A204.1 (cell line): ENCODE results near the gene GLUD1.
"Not testable (repeated sequence)": the region's sequence is repeated elsewhere in the genome, so short reads cannot be mapped to it uniquely, and the experiment has no call there.

Experiments
- FAIRE-seq: peaks from 2 replicates; lab custom pipeline; 2012; peaks lifted over from hg19 to GRCh38; lab: Jason Lieb, UNC

GLUD1 gene

GRCh38 chr10:87089746-87090145, 4.9 kb downstream of the GLUD1 start:
- no peak for FAIRE-seq

GRCh38 chr10:87085537-87085936, 9.1 kb downstream of the GLUD1 start:
- FAIRE-seq = peak; percentile 65

GRCh38 chr10:87084291-87084782, 10.3 kb downstream of the GLUD1 start:
- FAIRE-seq = not testable (repeated sequence)

- not testable (repeated sequence) for FAIRE-seq
Measured at GRCh38 chr10:87083576-87084290, 10.9 kb downstream of the GLUD1 start.

DNA sequence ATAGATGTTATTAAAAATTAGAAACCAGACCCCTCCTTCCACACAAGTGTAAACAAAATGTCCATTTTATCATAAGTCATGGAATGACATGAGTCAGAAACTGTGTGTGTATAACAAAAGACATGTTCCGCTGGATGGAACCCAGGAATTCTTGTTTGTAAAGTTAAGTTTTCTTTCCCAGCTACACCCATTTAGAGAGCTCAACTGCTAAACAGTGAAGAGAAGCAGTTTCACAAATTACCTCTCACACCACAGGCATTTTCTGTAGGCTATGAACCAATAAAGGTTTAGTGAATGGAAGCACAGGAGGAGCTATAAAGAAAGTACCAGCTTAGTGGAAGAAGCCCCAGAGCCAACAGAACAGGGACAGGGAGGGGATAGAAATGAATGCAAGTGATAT, 12.4 kb downstream of the GLUD1 start:
- not testable (repeated sequence) for FAIRE-seq

GRCh38 chr10:87081574-87081973, 13.1 kb downstream of the GLUD1 start:
- not testable (repeated sequence) for FAIRE-seq

GRCh38 chr10:87080621-87081020, 14.0 kb downstream of the GLUD1 start:
- not testable (repeated sequence) for FAIRE-seq

DNA sequence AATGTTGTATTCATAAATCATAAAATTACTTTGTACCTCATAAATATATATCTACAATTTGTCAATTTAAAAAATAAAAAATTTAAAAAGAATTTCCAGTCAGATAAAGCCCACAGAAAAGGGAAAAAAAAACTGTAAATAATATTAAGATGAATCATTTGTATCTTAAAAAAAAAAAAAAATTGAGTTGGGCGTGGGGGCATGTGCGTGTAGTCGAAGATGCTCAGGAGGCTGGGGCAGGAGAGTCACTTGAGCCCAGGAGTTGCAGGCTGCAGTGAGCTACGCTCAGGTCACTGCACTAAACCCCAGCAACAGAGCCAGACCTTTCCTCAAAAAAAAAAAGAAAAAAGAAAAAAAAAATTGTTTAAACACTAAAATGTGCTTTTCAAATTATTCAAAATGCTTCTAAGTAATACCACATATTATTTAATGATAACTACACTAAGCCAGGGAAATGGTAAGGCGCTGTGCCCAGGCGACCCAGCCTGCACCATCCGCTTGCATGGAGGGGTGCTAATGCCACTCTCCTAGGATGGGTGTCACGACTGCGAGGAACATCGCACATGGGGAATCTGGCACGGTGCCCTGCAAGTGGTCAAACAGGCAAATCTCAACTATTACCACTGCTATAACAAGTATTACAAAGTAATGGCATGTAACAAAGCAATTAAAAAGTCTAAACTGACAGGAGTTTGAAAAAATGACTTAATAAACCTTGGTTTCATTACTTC, 15.4 kb downstream of the GLUD1 start:
- FAIRE-seq = no peak

- FAIRE-seq = not testable (repeated sequence)
Measured at GRCh38 chr10:87076421-87076820, 18.2 kb downstream of the GLUD1 start.

DNA sequence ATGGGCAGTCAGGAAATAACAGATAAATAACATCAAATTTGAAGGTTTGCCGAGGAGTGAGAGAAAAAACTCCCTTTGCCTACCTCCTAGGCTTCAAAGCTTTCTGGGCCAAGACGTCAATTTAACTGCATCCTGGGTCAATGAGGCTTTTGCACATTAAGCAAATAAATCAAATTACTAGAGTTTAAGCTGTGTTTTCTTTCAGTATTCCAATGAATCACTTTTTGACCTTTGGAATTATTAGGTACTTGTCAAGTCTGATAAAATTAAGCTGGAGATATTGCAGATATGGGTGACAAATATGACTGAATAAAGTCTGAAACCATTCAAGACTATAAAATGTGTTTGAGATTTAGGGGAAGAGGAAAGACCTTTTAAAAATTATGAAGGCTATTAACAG, 22.2 kb downstream of the GLUD1 start:
- no peak for FAIRE-seq

DNA sequence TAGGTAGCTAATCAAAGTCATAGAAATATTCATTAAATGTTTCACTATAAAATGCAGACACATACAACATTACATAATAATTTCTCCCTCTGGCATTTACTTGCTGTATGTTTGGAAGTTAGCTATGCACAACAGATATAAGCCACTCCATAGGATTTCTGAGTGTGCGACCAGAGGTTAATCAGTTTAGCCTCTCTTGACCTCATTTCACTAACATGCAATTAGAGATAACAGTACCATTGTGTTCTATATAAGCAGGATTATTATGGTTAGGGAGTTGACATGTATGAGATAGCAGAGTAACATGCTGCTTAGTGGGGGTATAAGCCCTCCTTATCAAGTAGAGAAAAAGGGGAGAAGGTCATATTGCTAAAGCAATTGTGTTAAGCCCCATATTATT, 26.4 kb downstream of the GLUD1 start:
- FAIRE-seq = no peak

- no peak for FAIRE-seq
Measured at GRCh38 chr10:87066865-87067264, 27.8 kb downstream of the GLUD1 start.

GRCh38 chr10:87066178-87066577, 28.5 kb downstream of the GLUD1 start:
- no peak for FAIRE-seq

- no peak for FAIRE-seq
Measured at GRCh38 chr10:87064651-87065050, 30.0 kb downstream of the GLUD1 start.

GRCh38 chr10:87060280-87060928, 34.2 kb downstream of the GLUD1 start:
- FAIRE-seq = no peak

- no peak for FAIRE-seq
Measured at GRCh38 chr10:87059401-87059800, 35.2 kb downstream of the GLUD1 start.

- FAIRE-seq = no peak
Measured at GRCh38 chr10:87058171-87058570, 36.5 kb downstream of the GLUD1 start.

DNA sequence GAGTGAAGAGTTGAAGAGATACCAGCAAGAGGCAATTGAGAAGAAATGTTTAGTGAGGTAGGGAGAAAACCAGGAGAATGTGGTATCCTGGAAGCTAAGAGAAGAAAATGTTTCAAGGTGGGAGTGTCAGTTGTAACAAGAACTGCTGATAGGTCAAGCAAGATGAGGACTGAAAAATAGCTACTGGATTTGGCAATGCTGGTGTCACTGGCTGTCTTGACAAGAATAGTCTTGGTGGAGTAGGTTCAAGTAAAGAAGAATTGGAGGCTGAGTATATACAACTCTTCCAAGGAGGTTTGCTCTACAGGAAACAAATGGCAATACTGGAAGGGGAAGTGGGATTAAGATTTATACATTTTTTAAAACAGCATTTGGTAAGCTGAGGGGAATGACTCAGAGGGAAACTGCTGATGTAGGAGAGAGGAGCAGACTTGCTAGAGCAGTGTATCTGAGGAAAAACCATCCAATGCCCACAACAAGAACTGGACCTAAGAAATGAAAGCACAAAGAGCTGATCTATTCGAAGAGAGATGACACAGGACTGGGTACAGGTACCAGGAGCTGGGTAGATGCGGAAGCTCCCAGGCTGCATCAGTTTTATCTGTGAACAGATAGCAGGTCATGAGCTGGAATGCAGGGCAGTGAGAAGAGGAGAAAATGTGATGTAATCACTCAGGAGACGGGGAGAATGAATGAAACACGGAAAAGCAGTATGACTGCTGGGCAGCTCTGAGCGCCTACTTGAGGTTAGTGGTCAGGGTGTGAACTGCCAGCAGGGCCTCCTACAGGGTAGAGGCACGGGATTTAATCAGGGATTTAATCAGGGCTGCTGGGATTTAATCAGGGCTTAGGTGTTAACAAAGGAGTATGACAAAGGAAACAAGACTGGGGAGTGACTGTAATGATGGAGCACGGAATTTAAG, 40.0 kb downstream of the GLUD1 start:
- FAIRE-seq = no peak

- no peak for FAIRE-seq
Measured at GRCh38 chr10:87053577-87054181, 41.0 kb downstream of the GLUD1 start.

GRCh38 chr10:87053111-87053510, 41.5 kb downstream of the GLUD1 start:
- no peak for FAIRE-seq

DNA sequence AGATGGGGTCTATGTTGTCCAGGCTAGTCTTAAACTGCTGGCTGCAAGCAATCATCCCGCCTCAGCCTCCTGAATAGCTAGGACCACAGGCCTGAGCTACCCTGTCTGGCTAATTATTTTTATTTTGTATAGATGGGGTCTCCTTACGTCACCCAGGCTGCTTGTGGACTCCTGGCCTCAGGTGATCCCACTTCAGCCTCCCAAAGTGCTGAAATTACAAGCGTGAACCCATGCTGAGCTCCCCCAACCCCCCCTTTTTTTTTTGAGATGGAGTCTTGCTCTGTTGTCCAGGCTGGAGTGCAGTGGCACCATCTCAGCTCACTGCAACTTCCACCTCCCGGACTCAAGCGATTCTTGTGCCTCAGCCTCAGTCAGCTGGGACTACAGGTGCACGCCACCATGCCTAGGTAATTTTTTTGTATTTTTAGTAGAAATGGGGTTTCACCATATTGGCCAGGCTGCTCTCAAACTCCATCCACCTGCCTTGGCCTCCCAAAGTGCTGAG, 49.2 kb downstream of the GLUD1 start:
- FAIRE-seq = no peak
